Measurements from ENCODE around the gene TMEM53. TPM values are rescaled to one million over a fixed set of nuclear protein-coding genes. Genes with fewer than 3 reads are reported as not detected.

Gene TMEM53
- total RNA-seq, 6 donors from 2014 or later = 10.7 to 46.1 (median 19.7) TPM

GRCh38 chr1:44636688-44637598 lies 37.3 kb downstream of the TMEM53 start:
- H3K4me1 ChIP-seq = peaks cover 16 to 22% (median 19%) of the 10 kb centered on the region in 4 donors
- no peak overlapping the region for H3K27ac ChIP-seq
- H3K9me3 ChIP-seq = no peaks in the 10 kb centered on the region
- no peaks in the 10 kb centered on the region for H3K27me3 ChIP-seq
- no peak overlapping the region for H3K4me3 ChIP-seq
- no peak for TF ChIP-seq POLR2AphosphoS5 (IDR thresholded peaks at IDR 0.05)
- no peak for TF ChIP-seq EP300 (IDR thresholded peaks at IDR 0.05)
- no peak for TF ChIP-seq CTCF (IDR thresholded peaks at IDR 0.05)
- no peak for TF ChIP-seq POLR2A (IDR thresholded peaks at IDR 0.05)
- ATAC-seq (ENCODE audit: low FRiP score in 2 of 2) = no peak
- peaks cover 36 to 92% (median 72%) of the 10 kb centered on the region in 4 donors for H3K36me3 ChIP-seq
- no peak for DNase-seq
- 79 to 84% methylated on average over 7 to 13 of the region's 13 CpGs for WGBS, 2 donors

GRCh38 chr1:44636083-44636687 lies 38.1 kb downstream of the TMEM53 start:
- H3K36me3 ChIP-seq = peaks cover 34 to 84% (median 64%) of the 10 kb centered on the region in 4 donors
- WGBS, 2 donors = 89 to 92% methylated on average over 10 to 14 of the region's 14 CpGs

GRCh38 chr1:44635439-44635838 lies 38.8 kb downstream of the TMEM53 start:
- Histone ChIP-seq H3K4me3 (no peak overlapping the region), H3K36me3 (peaks cover 34 to 77% (median 57%) of the 10 kb centered on the region in 4 donors), H3K4me1 (peaks cover 20 to 27% (median 23%) of the 10 kb centered on the region in 4 donors), H3K9me3 (no peaks in the 10 kb centered on the region), H3K27ac (no peak overlapping the region), H3K27me3 (no peaks in the 10 kb centered on the region)
- DNase-seq = no peak
- no peak for ATAC-seq (ENCODE audit: low FRiP score in 2 of 2)
- no peak for TF ChIP-seq POLR2A (IDR thresholded peaks at IDR 0.05)
- TF ChIP-seq EP300 (IDR thresholded peaks at IDR 0.05) = no peak
- no peak for TF ChIP-seq CTCF (IDR thresholded peaks at IDR 0.05)
- no peak for TF ChIP-seq POLR2AphosphoS5 (IDR thresholded peaks at IDR 0.05)
- whole genome bisulfite sequencing, 2 donors = 93 to 96% methylated on average over 8 to 9 of the region's 9 CpGs

More at GRCh38 chr1:44636083-44636687, 38.1 kb downstream of the TMEM53 start:
- Histone ChIP-seq H3K9me3 (no peaks in the 10 kb centered on the region), H3K4me3 (no peak overlapping the region), H3K4me1 (peaks cover 18 to 25% (median 21%) of the 10 kb centered on the region in 4 donors), H3K27me3 (no peaks in the 10 kb centered on the region), H3K27ac (no peak overlapping the region)
- no peak for ATAC-seq (ENCODE audit: low FRiP score in 2 of 2)
- TF ChIP-seq CTCF (IDR thresholded peaks at IDR 0.05) (no peak), POLR2AphosphoS5 (IDR thresholded peaks at IDR 0.05) (no peak), EP300 (IDR thresholded peaks at IDR 0.05) (no peak), POLR2A (IDR thresholded peaks at IDR 0.05) (no peak)
- no peak for DNase-seq

- DNase-seq (no peak), ATAC-seq (ENCODE audit: low FRiP score in 2 of 2) (no peak)
- H3K4me1 ChIP-seq = peaks cover 20 to 27% (median 23%) of the 10 kb centered on the region in 4 donors
- no peaks in the 10 kb centered on the region for H3K9me3 ChIP-seq
- H3K27ac ChIP-seq = no peak overlapping the region
- no peaks in the 10 kb centered on the region for H3K27me3 ChIP-seq
- WGBS, 2 donors = 60 to 92% methylated on average over 1 to 3 of the region's 3 CpGs
- no peak overlapping the region for H3K4me3 ChIP-seq
- TF ChIP-seq CTCF (IDR thresholded peaks at IDR 0.05) = no peak
- TF ChIP-seq POLR2AphosphoS5 (IDR thresholded peaks at IDR 0.05) = no peak
- no peak for TF ChIP-seq POLR2A (IDR thresholded peaks at IDR 0.05)
- no peak for TF ChIP-seq EP300 (IDR thresholded peaks at IDR 0.05)
- peaks cover 30 to 70% (median 51%) of the 10 kb centered on the region in 4 donors for H3K36me3 ChIP-seq
Observed at GRCh38 chr1:44634606-44635189, 39.6 kb downstream of the TMEM53 start.
